Measurements from ENCODE around the gene SPEG.

DNA sequence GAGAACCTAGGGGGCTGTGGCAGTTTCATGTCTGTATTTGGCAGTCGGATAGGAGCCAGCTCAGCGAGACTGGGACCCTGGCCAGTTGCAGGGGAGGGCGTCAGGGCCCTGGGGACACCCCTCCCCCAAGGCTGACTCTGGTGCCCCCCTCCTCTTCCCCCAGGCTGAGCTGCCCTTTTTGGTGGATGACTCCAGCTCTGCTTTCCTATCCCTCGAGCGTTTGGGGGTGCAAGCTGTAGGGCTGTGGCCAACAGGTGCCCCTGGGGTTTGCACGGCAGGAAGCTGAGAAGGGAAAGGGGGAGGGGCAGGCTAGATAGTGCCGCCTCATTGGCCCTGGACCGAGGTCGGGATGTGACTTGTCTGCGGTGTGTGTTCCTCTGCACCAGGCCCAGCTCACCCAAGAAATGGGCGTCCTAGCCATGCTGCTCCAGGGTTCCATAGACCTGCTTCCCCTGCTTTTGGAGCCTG is 26.4 kb downstream of the SPEG start:
- TF ChIP-seq, protein P1, sequence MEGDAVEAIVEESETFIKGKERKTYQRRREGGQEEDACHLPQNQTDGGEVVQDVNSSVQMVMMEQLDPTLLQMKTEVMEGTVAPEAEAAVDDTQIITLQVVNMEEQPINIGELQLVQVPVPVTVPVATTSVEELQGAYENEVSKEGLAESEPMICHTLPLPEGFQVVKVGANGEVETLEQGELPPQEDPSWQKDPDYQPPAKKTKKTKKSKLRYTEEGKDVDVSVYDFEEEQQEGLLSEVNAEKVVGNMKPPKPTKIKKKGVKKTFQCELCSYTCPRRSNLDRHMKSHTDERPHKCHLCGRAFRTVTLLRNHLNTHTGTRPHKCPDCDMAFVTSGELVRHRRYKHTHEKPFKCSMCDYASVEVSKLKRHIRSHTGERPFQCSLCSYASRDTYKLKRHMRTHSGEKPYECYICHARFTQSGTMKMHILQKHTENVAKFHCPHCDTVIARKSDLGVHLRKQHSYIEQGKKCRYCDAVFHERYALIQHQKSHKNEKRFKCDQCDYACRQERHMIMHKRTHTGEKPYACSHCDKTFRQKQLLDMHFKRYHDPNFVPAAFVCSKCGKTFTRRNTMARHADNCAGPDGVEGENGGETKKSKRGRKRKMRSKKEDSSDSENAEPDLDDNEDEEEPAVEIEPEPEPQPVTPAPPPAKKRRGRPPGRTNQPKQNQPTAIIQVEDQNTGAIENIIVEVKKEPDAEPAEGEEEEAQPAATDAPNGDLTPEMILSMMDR (IDR thresholded peaks at IDR 0.05): no peak
- TF ChIP-seq POLR2A (IDR thresholded peaks at IDR 0.05): no peak

All from body of pancreas (tissue), 4 donors.